GM12875 (cell line): ENCODE data around the gene FRAT2.

ENCODE experiments used
- H3K4me3 ChIP-seq: one replicate; pipeline ENCODE4 v1.5.1; 2011; ENCODE audit warnings: low read depth, low read length, control low read depth
- TF ChIP-seq, protein P1 (sequence below): IDR thresholded peaks from 2 replicates; pipeline ENCODE4 v1.5.1; 2011; ENCODE audit warnings: low read depth, mild to moderate bottlenecking, control low read depth, inconsistent platforms, low read length, moderate library complexity, borderline replicate concordance; ENCODE audit not compliant: insufficient read depth

Gene FRAT2

GRCh38 chr10:97363071-97363470 is 28.5 kb upstream of the FRAT2 start:
- TF ChIP-seq, protein P1, sequence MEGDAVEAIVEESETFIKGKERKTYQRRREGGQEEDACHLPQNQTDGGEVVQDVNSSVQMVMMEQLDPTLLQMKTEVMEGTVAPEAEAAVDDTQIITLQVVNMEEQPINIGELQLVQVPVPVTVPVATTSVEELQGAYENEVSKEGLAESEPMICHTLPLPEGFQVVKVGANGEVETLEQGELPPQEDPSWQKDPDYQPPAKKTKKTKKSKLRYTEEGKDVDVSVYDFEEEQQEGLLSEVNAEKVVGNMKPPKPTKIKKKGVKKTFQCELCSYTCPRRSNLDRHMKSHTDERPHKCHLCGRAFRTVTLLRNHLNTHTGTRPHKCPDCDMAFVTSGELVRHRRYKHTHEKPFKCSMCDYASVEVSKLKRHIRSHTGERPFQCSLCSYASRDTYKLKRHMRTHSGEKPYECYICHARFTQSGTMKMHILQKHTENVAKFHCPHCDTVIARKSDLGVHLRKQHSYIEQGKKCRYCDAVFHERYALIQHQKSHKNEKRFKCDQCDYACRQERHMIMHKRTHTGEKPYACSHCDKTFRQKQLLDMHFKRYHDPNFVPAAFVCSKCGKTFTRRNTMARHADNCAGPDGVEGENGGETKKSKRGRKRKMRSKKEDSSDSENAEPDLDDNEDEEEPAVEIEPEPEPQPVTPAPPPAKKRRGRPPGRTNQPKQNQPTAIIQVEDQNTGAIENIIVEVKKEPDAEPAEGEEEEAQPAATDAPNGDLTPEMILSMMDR = no peak

DNA sequence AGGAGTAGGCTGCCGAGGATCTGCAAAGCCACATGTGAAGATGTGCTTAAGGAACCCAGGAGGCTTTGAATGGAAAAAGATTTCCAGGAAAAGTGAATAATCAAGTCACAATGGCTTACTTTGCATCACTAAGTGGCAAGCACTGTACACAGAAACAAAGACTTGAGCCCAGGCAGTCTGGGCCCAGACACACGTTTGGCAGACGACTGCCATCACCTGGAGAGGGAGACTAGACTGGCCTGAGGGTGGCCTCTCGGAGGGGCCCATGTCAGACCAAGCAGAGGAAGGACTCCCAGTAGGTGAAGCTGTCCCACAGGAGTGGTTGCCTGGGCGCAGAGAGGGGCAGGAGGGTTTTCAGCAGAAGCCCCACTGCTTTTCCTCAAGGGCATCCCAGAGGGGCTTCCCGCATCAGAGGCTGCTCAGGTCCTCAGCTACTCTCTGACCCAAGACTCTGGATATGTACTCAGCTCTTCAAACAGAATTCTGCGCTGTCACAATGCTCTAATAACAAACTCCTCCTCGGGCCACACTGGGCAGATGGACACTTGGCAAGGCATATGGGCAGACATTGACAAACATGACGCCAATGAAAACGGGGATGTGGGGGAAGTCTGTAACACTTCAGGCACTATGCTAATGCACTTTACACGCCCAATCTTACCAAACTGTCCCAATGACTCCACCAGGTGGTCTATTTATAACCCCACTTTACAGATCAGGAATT is 27.9 kb upstream of the FRAT2 start:
- H3K4me3 ChIP-seq = no peak overlapping the region
- TF ChIP-seq, protein P1 = no peak

More at GRCh38 chr10:97363071-97363470, 28.5 kb upstream of the FRAT2 start:
- no peak overlapping the region for H3K4me3 ChIP-seq

DNA sequence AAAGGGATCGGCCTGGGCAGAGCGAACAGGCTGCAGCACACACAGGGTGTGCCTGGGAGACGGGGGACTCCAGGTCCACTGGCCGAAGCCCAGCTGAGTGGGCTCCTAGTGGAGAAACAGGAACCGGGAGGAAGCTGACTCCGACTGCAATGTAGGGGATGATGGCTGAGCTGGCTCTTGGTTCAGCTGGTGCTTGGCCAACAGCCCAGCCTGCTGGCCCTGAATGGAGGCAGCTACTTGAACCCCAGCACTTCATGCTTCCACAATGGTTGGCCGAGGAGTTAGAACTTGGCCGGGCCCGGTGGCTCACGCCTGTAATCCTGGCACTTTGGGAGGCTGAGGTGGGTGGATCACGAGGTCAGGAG is 27.0 kb upstream of the FRAT2 start:
- H3K4me3 ChIP-seq = no peak overlapping the region
- TF ChIP-seq, protein P1 = no peak

- no peak overlapping the region for H3K4me3 ChIP-seq
Measured at GRCh38 chr10:97360705-97361536, 26.4 kb upstream of the FRAT2 start.

DNA sequence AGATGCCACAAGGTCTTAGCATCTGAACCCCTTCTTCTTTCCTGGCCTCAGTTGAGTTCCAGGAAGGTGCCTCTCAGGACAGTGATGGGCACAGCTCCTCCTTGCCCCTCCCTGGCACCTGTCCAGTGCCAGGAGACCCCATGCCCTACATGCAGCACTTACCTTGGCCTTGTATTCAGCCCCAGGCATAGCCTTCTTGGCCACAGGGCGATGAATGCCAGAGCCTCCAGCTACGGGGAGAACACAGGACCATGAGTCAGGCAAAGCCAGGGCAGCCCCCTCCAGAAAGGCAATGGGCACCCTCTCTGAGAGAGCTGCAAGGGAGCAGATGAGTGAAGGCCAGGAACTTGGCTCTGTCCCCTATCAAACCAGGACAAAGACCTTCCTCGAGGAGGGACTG is 24.3 kb upstream of the FRAT2 start:
- TF ChIP-seq, protein P1 = no peak
- no peak overlapping the region for H3K4me3 ChIP-seq

More at GRCh38 chr10:97360705-97361536, 26.4 kb upstream of the FRAT2 start:
- TF ChIP-seq, protein P1 = no peak

- TF ChIP-seq, protein P1 = no peak
- H3K4me3 ChIP-seq = no peak overlapping the region
Measured at GRCh38 chr10:97358349-97358748, 23.8 kb upstream of the FRAT2 start.
